ENCODE measurements around the gene REC114. TPM values are rescaled to one million over a fixed set of nuclear protein-coding genes. Genes with fewer than 3 reads are reported as not detected.
"Not testable (repeated sequence)": the region's sequence is repeated elsewhere in the genome, so short reads cannot be mapped to it uniquely, and the experiment has no call there.

REC114 gene
- total RNA-seq, 1 experiment from 2014 or later: not detected

DNA sequence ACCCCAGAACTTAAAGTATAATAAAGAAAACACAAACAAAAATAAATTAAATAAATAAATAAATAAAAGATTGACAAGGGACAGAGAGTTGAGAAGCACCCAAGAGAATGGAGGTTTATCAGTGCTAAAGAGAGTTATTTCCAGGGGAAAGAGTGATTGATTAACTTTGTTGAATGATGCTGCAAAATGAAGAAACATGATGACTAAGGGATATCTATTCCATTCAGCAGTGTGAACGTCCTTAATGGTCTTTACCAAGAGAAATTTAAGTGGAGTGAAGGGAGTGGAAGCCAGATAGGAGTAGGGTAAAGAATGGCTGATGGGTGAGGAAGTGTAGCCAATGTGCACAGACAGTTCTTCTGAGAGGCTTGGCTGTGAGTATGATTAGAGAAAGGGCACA lies 11.1 kb downstream of the REC114 start:
- no peak for DNase-seq (ENCODE audit: extremely low read depth, low read depth)

DNA sequence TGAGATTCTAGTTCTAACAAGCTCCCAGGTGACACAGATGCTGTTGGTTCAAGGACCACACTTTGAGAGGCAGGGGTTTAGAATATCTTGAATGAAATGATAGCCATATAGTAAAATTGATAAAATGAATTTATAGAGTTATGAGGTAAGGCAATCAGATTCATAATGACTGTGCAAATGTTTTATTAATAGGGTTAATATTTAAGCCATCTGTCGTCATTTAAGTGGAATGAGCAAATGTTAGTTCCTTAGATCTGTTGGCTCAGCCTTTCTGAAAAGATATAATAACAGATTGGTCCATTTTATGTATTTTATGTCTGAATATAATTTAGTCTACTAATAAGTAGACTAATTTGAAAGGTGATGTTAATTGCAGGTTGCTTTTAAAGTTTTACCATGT lies 12.9 kb downstream of the REC114 start:
- DNase-seq (ENCODE audit: extremely low read depth, low read depth): no peak

DNA sequence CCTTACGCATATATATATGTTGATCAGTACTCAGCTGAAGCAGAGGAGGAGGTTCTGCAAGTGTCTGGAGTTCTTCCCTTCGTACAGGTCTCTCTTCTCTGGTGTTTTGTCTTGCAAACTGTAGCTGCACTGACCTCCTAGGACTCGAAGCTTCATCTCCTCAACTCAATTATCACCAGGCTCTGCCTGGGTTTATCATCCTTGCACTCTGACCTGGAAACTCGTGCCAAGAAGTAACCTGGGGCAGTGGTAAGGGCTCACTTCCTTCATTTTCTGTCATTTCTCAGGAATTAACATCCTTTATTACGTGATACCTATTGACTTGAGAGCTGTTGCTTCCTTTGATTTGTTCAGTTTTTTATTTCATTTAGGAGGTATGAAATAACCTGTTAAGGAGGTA lies 14.4 kb downstream of the REC114 start:
- no peak for DNase-seq (ENCODE audit: extremely low read depth, low read depth)

DNA sequence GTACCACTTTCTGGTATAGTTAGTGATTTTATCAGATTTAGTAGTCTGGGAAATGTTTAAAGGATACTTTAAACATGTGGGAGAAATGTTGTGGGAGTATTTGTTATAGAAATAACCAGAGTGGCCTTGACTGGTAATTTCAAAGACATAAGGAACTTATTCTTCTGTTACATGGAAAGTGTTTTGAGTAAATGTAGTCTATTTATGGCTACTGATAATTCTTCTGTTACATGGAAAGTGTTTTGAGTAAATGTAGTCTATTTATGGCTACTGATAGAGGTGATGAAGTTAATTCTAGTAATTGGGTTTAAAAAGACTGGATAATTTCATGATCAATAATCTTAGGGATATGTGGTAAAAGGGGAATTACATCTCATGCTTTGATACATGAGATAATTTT lies 17.7 kb downstream of the REC114 start:
- no peak for DNase-seq (ENCODE audit: extremely low read depth, low read depth)

DNA sequence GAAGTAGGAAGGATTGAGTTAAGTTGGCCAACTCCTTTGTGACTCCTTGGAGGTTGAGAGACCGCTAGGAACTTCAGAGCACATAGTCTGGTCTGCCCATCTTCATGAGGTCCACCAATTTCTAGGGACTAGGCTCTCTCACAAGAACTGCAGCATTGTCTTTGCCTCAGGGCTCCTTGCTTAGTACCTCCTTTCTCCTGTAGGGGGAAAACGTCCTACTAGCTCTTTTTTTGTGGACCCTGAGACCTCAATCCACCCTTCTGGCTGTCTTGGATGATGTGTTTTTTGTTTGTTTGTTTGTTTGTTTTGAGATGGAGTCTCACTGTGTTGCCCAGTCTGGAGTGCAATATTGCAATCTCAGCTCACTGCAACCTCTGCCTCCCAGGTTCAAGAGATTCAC lies 21.6 kb downstream of the REC114 start:
- no peak for DNase-seq (ENCODE audit: extremely low read depth, low read depth)

DNA sequence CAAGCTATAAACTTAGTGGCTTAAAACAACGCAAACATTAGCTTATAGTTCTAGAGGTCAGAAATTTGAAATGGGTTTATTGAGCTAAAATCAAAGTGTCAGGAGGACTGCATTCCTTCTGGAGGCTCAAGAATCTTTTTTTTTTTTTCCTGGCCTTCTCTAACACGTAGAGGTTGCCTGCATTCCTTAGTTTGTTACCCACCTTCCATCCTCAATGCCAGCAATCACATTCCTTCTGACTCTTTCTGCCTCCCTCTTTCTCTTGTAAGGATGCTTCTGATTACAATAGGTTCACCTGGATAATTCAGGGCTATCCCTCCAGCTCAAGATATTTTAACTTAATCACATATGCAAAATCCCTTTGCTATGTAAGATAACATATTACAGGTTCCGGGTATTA lies 24.8 kb downstream of the REC114 start:
- DNase-seq (ENCODE audit: extremely low read depth, low read depth): no peak

DNA sequence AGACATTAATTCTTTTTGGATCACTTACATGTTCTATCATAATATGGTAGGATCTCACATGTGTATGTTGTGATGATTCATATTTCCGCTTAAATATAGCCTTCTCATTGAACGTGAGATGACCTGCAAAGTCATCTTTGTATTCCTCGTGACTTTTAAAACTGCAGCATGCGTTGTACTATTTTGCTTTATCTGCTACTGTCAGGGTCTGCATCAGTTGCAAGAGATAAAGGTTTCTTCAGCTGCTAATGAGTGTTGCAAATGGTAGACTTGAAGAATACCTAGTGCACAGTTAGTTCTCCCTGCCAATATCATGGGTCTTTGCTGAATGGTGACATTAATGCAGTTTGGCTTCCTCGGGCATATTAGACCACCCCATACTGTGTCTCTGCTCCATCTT lies 31.8 kb downstream of the REC114 start:
- DNase-seq (ENCODE audit: extremely low read depth, low read depth): no peak

DNA sequence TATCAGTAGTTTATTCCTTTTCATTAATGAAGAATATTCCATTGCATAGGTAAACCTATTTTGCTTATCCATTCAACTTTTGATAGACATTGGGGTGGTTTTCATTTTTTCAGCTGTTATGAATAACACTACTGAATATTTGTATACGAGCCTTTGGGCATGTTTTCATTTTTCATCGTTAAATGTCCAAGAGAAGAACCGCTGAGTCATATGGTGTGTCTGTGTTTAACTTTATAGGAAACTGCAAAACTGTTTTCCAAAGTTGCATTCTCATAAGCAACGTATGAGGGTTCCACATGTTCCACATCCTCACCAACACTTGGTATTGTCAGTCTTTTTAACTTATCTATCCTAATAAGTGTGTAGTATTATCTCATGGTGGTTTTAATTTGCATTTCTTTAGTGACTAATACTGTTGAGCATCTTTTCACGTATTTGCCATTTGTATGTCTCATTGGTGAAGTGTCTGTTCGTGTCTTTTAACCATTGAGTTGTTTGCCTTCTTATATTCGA lies 33.8 kb downstream of the REC114 start:
- no peak for DNase-seq (ENCODE audit: extremely low read depth, low read depth)

DNA sequence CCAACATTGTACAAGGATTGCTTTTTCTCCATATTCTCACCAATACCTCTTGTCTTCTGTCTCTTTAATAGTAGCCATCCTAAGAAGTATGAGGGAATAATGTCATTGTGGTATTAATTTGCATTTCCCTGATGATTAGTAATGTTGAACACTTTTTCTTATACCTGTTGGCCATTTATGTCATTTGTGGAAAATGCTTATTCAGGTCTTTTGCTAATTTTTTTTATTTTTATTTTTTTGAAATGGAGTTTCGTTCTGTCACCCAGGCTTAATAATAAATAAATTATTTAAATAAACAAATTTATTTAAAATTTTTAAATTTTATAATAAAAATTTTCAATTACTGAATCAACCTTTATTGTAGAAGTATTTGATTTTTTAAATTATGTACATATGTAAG lies 37.1 kb downstream of the REC114 start:
- no peak for DNase-seq (ENCODE audit: extremely low read depth, low read depth)

DNA sequence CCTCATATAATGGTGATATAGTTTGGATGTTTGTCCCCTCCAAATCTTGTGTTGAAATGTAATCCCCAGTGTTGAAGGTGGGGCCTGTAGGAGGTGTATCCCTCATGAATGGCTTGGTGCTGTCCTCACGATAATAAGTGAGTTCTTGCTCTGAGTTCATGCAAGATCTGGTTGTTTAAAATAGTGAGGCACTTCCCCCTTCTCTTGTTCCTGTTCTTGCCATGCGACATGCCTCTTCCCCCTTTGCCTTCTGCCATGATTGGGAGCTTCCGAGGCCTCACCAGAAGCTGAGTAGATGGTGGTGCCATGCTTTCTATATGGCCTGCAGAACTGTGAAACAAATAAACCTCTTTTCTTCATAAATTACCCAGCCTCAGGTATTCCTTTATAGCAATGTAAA lies 39.2 kb downstream of the REC114 start:
- DNase-seq (ENCODE audit: extremely low read depth, low read depth): no peak

DNA sequence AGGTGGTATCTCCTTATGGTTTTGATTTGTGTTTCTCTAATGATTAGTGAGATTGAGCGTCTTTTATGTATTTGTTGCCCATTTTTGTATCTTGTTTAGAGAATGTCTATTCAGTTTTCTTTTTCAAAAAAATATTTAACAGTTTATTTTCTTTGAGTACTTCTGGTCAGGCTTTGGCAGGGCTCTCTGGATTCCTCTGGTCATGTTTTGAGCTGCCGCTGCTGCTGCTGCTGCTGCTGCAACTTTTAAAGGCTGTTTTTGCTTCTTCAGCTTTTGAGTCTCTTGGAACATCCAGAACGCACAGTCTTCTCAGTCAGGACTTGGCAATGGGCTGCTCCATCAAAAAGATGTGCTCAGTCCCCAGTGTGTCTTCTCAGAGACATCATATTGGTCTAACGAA lies 40.1 kb downstream of the REC114 start:
- no peak for DNase-seq (ENCODE audit: extremely low read depth, low read depth)

DNA sequence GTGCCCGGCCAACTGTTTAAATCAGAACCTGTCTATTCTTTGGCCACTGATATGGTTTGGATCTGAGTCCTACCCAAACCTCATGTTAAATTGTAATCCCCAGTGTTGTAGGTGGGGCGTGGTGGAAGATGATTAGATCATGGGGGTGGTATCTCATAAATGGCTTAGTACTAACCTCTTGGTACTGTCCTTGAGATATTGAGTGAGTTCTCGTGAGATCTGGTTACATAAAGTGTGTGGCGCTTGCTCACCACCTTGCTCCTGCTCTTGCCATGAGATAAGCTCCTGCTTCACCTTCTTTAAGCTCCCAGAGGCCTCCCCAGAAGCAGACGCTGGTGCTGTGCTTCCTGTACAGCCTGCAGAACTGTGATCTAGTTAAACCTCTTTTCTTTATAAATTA lies 42.4 kb downstream of the REC114 start:
- no peak for DNase-seq (ENCODE audit: extremely low read depth, low read depth)

DNA sequence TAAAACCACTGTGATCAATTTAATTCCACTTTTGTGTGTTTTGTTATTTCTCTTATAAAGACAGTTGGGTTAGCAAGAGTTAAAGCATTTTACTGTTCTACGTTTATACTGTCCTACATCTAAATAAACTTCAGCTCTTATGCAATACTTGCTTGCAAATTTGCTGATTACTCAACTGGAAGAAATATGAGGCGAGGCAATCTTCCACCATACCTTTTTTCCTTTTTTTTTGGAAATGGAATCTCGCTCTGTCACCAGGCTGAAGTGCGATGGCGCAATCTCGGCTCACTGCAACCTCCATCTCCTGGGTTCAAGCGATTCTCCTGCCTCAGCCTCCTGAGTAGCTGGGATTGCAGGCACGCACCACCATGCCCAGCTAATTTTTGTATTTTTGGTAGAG lies 42.9 kb downstream of the REC114 start:
- DNase-seq (ENCODE audit: extremely low read depth, low read depth): not testable (repeated sequence)

DNA sequence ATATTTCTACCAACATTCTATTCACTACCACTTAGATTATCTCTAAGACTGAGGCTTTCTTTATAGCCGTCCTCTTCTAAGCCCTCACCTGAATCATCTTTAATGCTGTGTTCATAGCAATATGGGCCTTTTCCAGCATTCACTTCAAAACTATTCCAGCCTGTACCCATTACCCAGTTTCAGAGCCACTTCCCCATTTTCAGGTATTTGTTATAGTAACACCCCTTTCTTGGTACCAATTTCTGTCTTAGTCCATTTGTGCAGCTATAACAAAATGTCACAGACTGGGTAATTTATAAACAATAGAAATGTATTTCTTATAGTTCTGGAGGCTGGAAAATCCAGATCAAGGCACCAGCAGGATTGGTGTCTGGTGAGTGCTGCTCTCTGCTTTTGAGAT lies 45.7 kb downstream of the REC114 start:
- no peak for DNase-seq (ENCODE audit: extremely low read depth, low read depth)

DNA sequence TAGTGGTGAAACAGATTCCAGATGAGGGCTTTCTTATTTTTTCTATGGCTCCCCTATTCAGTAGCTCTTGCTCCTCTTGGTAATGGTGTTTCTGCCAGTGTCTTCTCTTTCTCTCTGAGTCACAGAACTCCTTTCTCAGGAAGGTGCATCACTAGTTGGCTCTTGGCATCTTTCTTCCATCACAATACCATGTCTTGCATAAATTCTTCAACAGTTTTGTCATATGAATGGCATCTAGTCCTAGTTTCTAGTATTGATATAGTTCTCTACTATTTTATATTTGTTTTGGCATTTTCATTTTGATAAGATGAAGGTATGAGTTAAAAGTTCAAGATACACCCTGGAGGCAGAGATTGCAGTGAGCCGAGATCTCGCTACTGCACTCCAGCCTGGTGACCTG lies 51.0 kb downstream of the REC114 start:
- no peak for DNase-seq (ENCODE audit: extremely low read depth, low read depth)

DNA sequence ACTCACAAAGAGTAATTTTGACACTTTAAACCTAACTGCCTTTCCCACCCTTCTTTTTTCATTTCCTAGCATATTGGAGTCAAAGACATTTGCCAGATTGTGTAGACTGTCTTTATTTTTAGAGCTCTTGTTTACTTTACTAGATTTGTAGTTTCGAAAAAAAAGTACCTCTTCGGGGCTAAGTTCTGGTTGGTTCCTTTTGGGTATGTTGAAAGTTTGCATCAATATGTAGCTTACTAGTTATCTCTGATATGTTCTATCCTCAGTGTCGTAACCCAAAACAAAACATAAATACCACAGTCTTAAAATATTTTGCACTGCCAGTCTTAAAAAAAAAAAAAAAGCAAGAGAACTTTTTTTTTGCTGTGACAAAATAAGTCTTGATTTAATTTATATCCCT lies 52.2 kb downstream of the REC114 start:
- DNase-seq (ENCODE audit: extremely low read depth, low read depth): no peak

DNA sequence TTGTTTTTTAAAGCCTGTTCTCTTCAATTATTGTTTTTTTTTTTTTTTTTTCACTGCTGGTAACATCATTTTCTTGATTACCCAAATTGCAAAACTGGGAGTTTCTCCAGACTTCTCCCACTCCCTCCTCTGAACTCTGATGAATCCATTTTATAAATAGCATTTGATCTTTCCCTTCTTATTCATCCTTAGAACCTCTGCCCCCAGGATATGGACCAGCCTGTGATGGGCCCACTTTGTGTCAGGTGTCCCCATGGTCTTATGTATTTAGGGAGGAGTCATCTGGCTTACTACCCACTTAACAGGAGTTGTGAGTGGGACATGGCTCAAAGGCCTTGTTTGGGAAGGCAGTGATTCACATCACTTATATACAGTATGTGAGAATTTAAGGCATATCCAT lies 57.7 kb downstream of the REC114 start:
- no peak for DNase-seq (ENCODE audit: extremely low read depth, low read depth)

DNA sequence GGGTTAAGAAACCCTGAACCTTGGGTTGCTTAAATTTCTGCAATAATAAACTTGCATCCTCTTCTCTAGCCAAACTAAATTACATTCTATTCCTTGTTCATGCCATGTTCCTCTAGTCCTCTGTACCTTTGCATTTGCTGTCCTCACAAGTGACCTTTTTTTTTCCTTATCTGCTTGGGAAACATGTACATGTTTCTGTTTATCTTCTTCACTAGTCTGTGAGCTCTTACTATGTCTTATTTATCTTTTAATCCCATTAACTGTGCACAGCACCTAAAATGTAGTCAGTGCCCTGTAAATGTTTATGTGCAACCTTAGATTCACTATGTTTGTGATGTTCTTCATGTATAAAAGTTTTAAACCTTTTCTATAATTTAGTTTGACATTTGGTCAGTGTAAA lies 61.9 kb downstream of the REC114 start:
- no peak for DNase-seq (ENCODE audit: extremely low read depth, low read depth)

DNA sequence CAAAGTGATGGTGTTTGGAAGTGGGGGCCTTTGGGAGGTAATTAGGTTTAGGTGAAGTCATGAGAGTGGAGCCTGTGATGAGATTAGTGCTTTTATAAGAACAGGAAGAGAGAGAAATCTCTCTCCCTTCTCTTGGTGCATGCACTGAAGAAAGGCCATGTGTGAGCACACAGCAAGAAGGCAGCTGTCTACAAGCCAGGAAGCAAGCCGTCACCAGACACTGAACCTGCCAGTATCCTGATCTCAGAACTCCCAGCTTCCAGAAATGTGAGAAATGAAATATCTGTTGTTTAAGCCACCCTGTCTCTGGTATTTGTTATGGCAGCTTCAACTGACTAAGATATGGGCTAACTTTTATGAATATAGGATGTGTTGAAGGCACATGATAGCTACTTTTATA lies 72.6 kb downstream of the REC114 start:
- no peak for DNase-seq (ENCODE audit: extremely low read depth, low read depth)

DNA sequence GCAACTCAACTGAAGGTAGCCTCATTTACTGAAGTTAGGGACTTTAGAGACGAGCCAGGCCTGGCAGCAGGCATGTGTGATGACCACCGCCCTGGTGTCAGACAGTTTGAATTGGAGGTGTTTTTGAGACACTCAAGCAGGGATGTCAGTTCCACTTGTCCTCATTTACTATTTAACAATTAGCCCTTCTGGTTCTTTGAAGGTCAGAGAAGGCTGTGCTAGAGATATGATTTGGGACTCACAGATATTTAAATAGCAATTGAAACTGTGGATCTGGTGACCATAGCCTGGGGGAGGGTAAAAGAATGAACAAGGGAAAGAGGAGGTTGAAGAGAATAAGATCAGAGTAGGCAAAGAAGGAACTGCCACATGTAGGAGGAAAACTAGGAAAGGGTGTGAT lies 74.6 kb downstream of the REC114 start:
- DNase-seq (ENCODE audit: extremely low read depth, low read depth): no peak

DNA sequence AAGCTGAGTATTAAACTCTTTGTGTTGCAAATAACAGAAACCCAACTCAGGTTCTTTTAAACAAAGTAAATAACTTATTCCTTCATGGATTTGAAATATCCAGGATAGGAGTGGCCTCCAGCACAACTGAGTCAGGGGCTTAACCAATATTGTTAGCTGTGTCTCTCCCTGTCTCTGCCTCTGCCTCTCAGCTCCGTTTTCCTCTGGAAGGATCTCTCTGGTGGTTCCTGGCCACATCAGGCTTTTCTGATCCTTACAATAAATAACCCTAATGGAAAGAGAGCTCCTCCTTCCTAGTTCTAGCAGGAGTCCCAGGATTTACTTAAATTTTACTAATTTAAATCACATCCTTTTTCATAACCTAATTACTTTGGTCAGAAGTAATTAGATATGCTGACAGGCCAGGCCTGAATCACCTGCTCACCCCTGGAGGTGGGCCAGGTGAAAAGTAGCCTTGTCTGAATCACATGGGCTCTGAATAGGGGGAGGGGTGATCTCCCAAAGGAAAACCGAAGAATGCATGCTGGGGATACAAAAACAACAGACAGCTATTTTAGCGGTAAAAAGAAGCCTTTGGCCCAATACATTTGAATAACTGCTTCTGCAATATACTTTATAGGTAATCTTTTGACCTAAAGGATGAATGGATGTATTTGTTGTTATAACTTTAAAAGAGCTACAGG lies 75.4 kb downstream of the REC114 start:
- DNase-seq (ENCODE audit: extremely low read depth, low read depth): no peak

DNA sequence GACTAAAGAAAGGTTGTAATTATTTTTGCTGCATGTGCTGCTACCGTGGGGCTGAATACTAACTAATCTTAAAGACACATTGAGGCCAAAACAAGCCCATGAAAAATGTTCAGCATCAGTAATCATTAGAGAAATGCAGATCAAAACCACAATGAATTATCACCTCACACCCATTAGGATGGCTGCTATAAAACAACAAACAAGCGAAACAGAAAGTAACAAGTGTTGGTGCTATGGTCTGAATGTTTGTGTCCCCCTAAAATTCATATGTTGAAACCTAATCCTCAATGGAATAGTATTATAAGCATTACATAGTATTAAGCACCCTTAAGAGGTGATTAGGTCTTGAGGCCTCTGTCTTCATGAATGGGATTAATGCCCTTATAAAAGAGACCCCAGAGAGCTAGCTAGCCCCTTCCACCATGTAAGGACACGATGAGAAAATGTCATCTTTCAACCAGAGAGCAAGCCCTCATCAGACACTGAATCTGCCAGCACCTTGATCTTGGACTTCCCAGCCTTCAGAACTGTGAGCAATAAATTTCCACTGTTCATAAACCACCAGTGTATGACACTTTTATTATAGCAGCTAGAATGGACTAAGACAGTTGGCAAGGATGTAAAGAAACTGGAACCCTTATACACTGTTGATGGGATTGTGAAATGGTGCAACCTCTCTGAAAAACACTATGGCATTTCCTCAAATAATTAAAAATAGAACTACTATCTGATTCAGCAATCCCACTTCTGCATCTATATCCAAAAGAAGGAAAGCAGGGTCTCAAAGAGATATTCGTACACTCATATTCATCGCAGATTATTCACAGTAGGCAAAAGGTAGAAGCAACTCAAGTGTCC lies 76.1 kb downstream of the REC114 start:
- DNase-seq (ENCODE audit: extremely low read depth, low read depth): no peak

Data from NCI-H460 (cell line).